D721Med (cell line): ENCODE measurements around the gene CBX4.

Experiments
- DNase-seq: peaks from one replicate; pipeline ENCODE4 v3.0.0; 2011; ENCODE audit warnings: low spot score; ENCODE audit not compliant: insufficient read length
- FAIRE-seq: peaks from 2 replicates; lab custom pipeline; 2011; peaks lifted over from hg19 to GRCh38; lab: Jason Lieb, UNC
- CTCF ChIP-seq: IDR thresholded peaks from 2 replicates; pipeline ENCODE4 v1.5.1; 2012; ENCODE audit warnings: mild to moderate bottlenecking, control low read depth; ENCODE audit not compliant: insufficient read depth; ENCODE audit errors: missing control alignments

Gene CBX4

GRCh38 chr17:79802736-79803420 is 36.4 kb downstream of the CBX4 start:
- FAIRE-seq (no peak), DNase-seq (no peak)
- TF ChIP-seq CTCF: no peak

- FAIRE-seq (no peak), DNase-seq (no peak)
- no peak for TF ChIP-seq CTCF
Measured at GRCh38 chr17:79802039-79802735, 37.1 kb downstream of the CBX4 start.

- FAIRE-seq: no peak
- no peak for TF ChIP-seq CTCF
- DNase-seq: no peak
Measured at GRCh38 chr17:79801156-79802038, 37.8 kb downstream of the CBX4 start.

- FAIRE-seq (no peak), DNase-seq (no peak)
Measured at GRCh38 chr17:79800325-79801155, 38.7 kb downstream of the CBX4 start.

GRCh38 chr17:79799538-79800324 is 39.5 kb downstream of the CBX4 start:
- no peak for TF ChIP-seq CTCF
- DNase-seq (no peak), FAIRE-seq (no peak)

More at GRCh38 chr17:79800325-79801155, 38.7 kb downstream of the CBX4 start:
- no peak for TF ChIP-seq CTCF

- FAIRE-seq: no peak
- DNase-seq: no peak
- no peak for TF ChIP-seq CTCF
Measured at GRCh38 chr17:79799174-79799537, 40.1 kb downstream of the CBX4 start.
